Lung (tissue), 12 donors: ENCODE results near the gene ARID1B. TPM values are rescaled to one million over a fixed set of nuclear protein-coding genes. Genes with fewer than 3 reads are reported as not detected.

ENCODE experiments used
- ATAC-seq: fragments of 200-7000 bp; cut with Tn5 transposase; one replicate; pipeline ENCODE4 v1.9.1; 2020; ENCODE audit warnings: moderate number of reproducible peaks; ENCODE audit not compliant: insufficient read depth, low FRiP score
- DNase-seq, 3 donors: peaks; one replicate each; pipeline ENCODE4 v3.0.0-alpha.2; 2013 to 2017
- H3K27ac ChIP-seq, 2 donors: one replicate each; pipeline ENCODE4 v1.5.1; 2013; ENCODE audit warnings: mild to moderate bottlenecking in 2 of 2, moderate library complexity in 2 of 2, control low read depth in 1 of 2, inconsistent platforms in 1 of 2, low read depth in 1 of 2, low read length in 1 of 2
- H3K27me3 ChIP-seq, 3 donors: one replicate each; pipeline ENCODE4 v1.5.1; 2013; ENCODE audit warnings: low read length in 2 of 3; ENCODE audit not compliant: control insufficient read depth in 3 of 3, insufficient read depth in 3 of 3
- H3K36me3 ChIP-seq, 4 donors: one replicate each; pipeline ENCODE4 v1.5.1; 2013; ENCODE audit warnings: low read length in 4 of 4, mild to moderate bottlenecking in 1 of 4, moderate library complexity in 1 of 4; ENCODE audit not compliant: control insufficient read depth in 4 of 4, insufficient read depth in 4 of 4
- H3K4me1 ChIP-seq, 5 donors: one replicate each; pipeline ENCODE4 v1.5.1; 2013; ENCODE audit warnings: low read length in 5 of 5, mild to moderate bottlenecking in 2 of 5, moderate library complexity in 1 of 5; ENCODE audit not compliant: control insufficient read depth in 5 of 5, insufficient read depth in 5 of 5
- H3K4me3 ChIP-seq: one replicate; pipeline ENCODE4 v1.5.1; 2013; ENCODE audit warnings: mild to moderate bottlenecking, control low read depth, moderate library complexity
- H3K9ac ChIP-seq, 2 donors: one replicate each; pipeline ENCODE4 v1.5.1; 2013; ENCODE audit warnings: low read length in 2 of 2, control low read depth in 1 of 2; ENCODE audit not compliant: insufficient read depth in 1 of 2
- H3K9me3 ChIP-seq, 4 donors: one replicate each; pipeline ENCODE4 v1.5.1; 2013; ENCODE audit warnings: low read length in 3 of 4, mild to moderate bottlenecking in 1 of 4, moderate library complexity in 1 of 4; ENCODE audit not compliant: control insufficient read depth in 4 of 4, insufficient read depth in 3 of 4
- CTCF ChIP-seq: IDR thresholded peaks from 2 replicates; pipeline ENCODE4 v1.5.1; 2012; ENCODE audit warnings: mild to moderate bottlenecking; ENCODE audit errors: control extremely low read depth, extremely low read depth
- WGBS, 2 donors: extraction: QIAGEN DNeasy Blood & Tissue Kit; methylation state at CpG; one replicate each; pipeline ENCODE4 v1.1.7; 2013; 5-methylcytosine and 5-hydroxymethylcytosine counted together
- polyA plus RNA-seq, 2 donors: library from polyadenylated mRNA; stranded (reverse); fragments of 200-250 nt; gene quantifications; one replicate each; pipeline ENCODE4 v1.2.1, GENCODE V29; 2013
- total RNA-seq, 2 donors: library from RNA; depleted of rRNA in 1 of 2; stranded (reverse); fragments of >200 nt in 1 of 2; gene quantifications; one replicate each; pipeline ENCODE4 v1.2.1, GENCODE V29; 2014 to 2021
- donor health status: control.
- donor health status: control.
- donor health status: Bipolar disorder and iron deficiency.
- donor health status: healthy.
- donor health status: DM: yes; HTN: yes; CAD: no.

Gene ARID1B
- total and polyA plus RNA-seq, 4 donors = 10.5 to 239 (median 50.9) TPM

- H3K9ac ChIP-seq = no peak overlapping the region
- DNase-seq (no peak), ATAC-seq (no peak)
- TF ChIP-seq CTCF = no peak
- H3K27ac ChIP-seq = no peak overlapping the region
- H3K4me3 ChIP-seq = no peak overlapping the region
- H3K4me1 ChIP-seq = peaks cover 3 to 20% (median 7%) of the 10 kb centered on the region in 5 donors
- H3K9me3 ChIP-seq = no peaks in the 10 kb centered on the region
- no peaks in the 10 kb centered on the region for H3K27me3 ChIP-seq
- 90 to 96% methylated on average over 9 of the region's 9 CpGs for WGBS, 2 donors
- no peaks in the 10 kb centered on the region for H3K36me3 ChIP-seq
Observed at GRCh38 chr6:157061770-157062594, 284.8 kb downstream of the ARID1B start.

- Histone ChIP-seq H3K27me3 (no peaks in the 10 kb centered on the region), H3K9ac (no peak overlapping the region), H3K27ac (no peak overlapping the region), H3K4me3 (no peak overlapping the region), H3K4me1 (peaks cover 7 to 33% (median 10%) of the 10 kb centered on the region in 5 donors), H3K36me3 (no peaks in the 10 kb centered on the region), H3K9me3 (no peaks in the 10 kb centered on the region)
- DNase-seq (no peak), ATAC-seq (no peak)
- no peak for TF ChIP-seq CTCF
- 62 to 82% methylated on average over 2 of the region's 2 CpGs for WGBS, 2 donors
Observed at GRCh38 chr6:157063176-157063905, 286.2 kb downstream of the ARID1B start.

GRCh38 chr6:157063923-157064322, 286.7 kb downstream of the ARID1B start:
- H3K27me3 ChIP-seq = no peaks in the 10 kb centered on the region
- WGBS, 2 donors = 86 to 89% methylated on average over 5 of the region's 5 CpGs
- no peak for TF ChIP-seq CTCF
- H3K27ac ChIP-seq = no peak overlapping the region
- no peaks in the 10 kb centered on the region for H3K36me3 ChIP-seq
- no peak overlapping the region for H3K4me3 ChIP-seq
- H3K9me3 ChIP-seq = no peaks in the 10 kb centered on the region
- H3K9ac ChIP-seq = no peak overlapping the region
- peaks cover 7 to 36% (median 14%) of the 10 kb centered on the region in 5 donors for H3K4me1 ChIP-seq
- DNase-seq (no peak), ATAC-seq (no peak)
